Central memory CD8-positive, alpha-beta T cell (primary cell): ENCODE results near the gene HOXC9.

ENCODE experiments used
- ATAC-seq: fragments of 150-1000 bp; cut with Tn5 transposase; replicated peaks from 2 replicates; pipeline ENCODE4 v1.10.0; 2022; ENCODE audit warnings: mild to moderate bottlenecking, moderate FRiP score, moderate number of reproducible peaks; ENCODE audit not compliant: poor library complexity, severe bottlenecking; ENCODE audit errors: extremely low read depth
- DNase-seq, 2 donors: peaks; one replicate each; pipeline ENCODE4 v3.0.0; 2021; ENCODE audit warnings: low spot score in 2 of 2
- H3K27ac Mint-ChIP-seq: one replicate; pipeline ENCODE4 v1.8.0; 2022; ENCODE audit warnings: low read depth, mild to moderate bottlenecking, moderate library complexity, mixed read lengths
- H3K27me3 Mint-ChIP-seq: one replicate; pipeline ENCODE4 v1.8.0; 2022; ENCODE audit warnings: mixed read lengths
- H3K36me3 Mint-ChIP-seq: one replicate; pipeline ENCODE4 v1.8.0; 2022; ENCODE audit warnings: mild to moderate bottlenecking, moderate library complexity, mixed read lengths; ENCODE audit not compliant: insufficient read depth
- H3K4me1 Mint-ChIP-seq: one replicate; pipeline ENCODE4 v1.8.0; 2022; ENCODE audit warnings: mixed read lengths
- H3K4me3 Mint-ChIP-seq: one replicate; pipeline ENCODE4 v1.8.0; 2022; ENCODE audit warnings: mild to moderate bottlenecking, moderate library complexity, mixed read lengths
- H3K9me3 Mint-ChIP-seq: one replicate; pipeline ENCODE4 v1.8.0; 2022; ENCODE audit warnings: mixed read lengths

HOXC9 gene

GRCh38 chr12:54000116-54001114, at the start of gene HOXC9:
HOXC9 (plus strand) TSS chr12:54000161; CDS start chr12:54000189, 28 bp downstream.
- Mint-ChIP-seq H3K9me3 (no peaks in the 10 kb centered on the region), H3K27me3 (peaks cover 100% of the 10 kb centered on the region), H3K27ac (no peak within 1 kb of the TSS), H3K36me3 (peaks cover 13% of the 10 kb centered on the region), H3K4me1 (peaks cover 27% of the 10 kb centered on the region), H3K4me3 (peak within 1 kb of the TSS; percentile 61)
- ATAC-seq (no peak), DNase-seq (no peak)

- H3K27ac Mint-ChIP-seq: no peak overlapping the region
- no peaks in the 10 kb centered on the region for H3K9me3 Mint-ChIP-seq
- H3K36me3 Mint-ChIP-seq: peaks cover 31% of the 10 kb centered on the region
- ATAC-seq (no peak), DNase-seq (no peak)
- H3K4me1 Mint-ChIP-seq: peaks cover 14% of the 10 kb centered on the region
- H3K27me3 Mint-ChIP-seq: peaks cover 95% of the 10 kb centered on the region
- H3K4me3 Mint-ChIP-seq: no peak overlapping the region
Observed at GRCh38 chr12:53950437-53950773, 49.6 kb upstream of the HOXC9 start.

- peak overlapping the region; percentile 16 for H3K4me3 Mint-ChIP-seq
- H3K9me3 Mint-ChIP-seq: no peaks in the 10 kb centered on the region
Observed at GRCh38 chr12:53950789-53951576, 49.0 kb upstream of the HOXC9 start.

GRCh38 chr12:53951577-53952334, 48.2 kb upstream of the HOXC9 start:
- Mint-ChIP-seq H3K36me3 (peaks cover 37% of the 10 kb centered on the region), H3K9me3 (no peaks in the 10 kb centered on the region), H3K4me3 (peak overlapping the region; percentile 16), H3K4me1 (peaks cover 26% of the 10 kb centered on the region), H3K27me3 (peaks cover 95% of the 10 kb centered on the region), H3K27ac (peak overlapping the region; percentile 83)
- DNase-seq (no peak), ATAC-seq (no peak)

More at GRCh38 chr12:53950789-53951576, 49.0 kb upstream of the HOXC9 start:
- peaks cover 95% of the 10 kb centered on the region for H3K27me3 Mint-ChIP-seq
- ATAC-seq (no peak), DNase-seq (no peak)
- peaks cover 19% of the 10 kb centered on the region for H3K4me1 Mint-ChIP-seq
- H3K27ac Mint-ChIP-seq: peak overlapping the region; percentile 83
- peaks cover 35% of the 10 kb centered on the region for H3K36me3 Mint-ChIP-seq

- Mint-ChIP-seq H3K27me3 (peaks cover 95% of the 10 kb centered on the region), H3K36me3 (peaks cover 37% of the 10 kb centered on the region), H3K9me3 (no peaks in the 10 kb centered on the region), H3K27ac (peak overlapping the region; percentile 83), H3K4me1 (peaks cover 31% of the 10 kb centered on the region), H3K4me3 (peak overlapping the region; percentile 16)
- ATAC-seq (no peak), DNase-seq (no peak)
Observed at GRCh38 chr12:53952335-53952694, 47.6 kb upstream of the HOXC9 start.

- DNase-seq (no peak), ATAC-seq (no peak)
- Mint-ChIP-seq H3K27ac (peak overlapping the region; percentile 58), H3K4me3 (peak overlapping the region; percentile 16), H3K4me1 (peaks cover 31% of the 10 kb centered on the region), H3K27me3 (peaks cover 95% of the 10 kb centered on the region), H3K36me3 (peaks cover 37% of the 10 kb centered on the region), H3K9me3 (no peaks in the 10 kb centered on the region)
Observed at GRCh38 chr12:53952871-53953734, 46.9 kb upstream of the HOXC9 start.

GRCh38 chr12:53953831-53954693, 45.9 kb upstream of the HOXC9 start:
- Mint-ChIP-seq H3K4me3 (peak overlapping the region; percentile 16), H3K4me1 (peaks cover 31% of the 10 kb centered on the region), H3K9me3 (no peaks in the 10 kb centered on the region), H3K27me3 (peaks cover 95% of the 10 kb centered on the region), H3K36me3 (peaks cover 37% of the 10 kb centered on the region), H3K27ac (peak overlapping the region; percentile 58)
- ATAC-seq (no peak), DNase-seq (no peak)

- DNase-seq (no peak), ATAC-seq (no peak)
- Mint-ChIP-seq H3K4me3 (peak within 1 kb of the TSS; percentile 16), H3K9me3 (no peaks in the 10 kb centered on the region), H3K27me3 (peaks cover 95% of the 10 kb centered on the region), H3K36me3 (peaks cover 37% of the 10 kb centered on the region), H3K27ac (peak within 1 kb of the TSS; percentile 58), H3K4me1 (peaks cover 31% of the 10 kb centered on the region)
Observed at GRCh38 chr12:53954694-53955035, 45.3 kb upstream of the HOXC9 start, which contains the start of gene HOXC12. HOXC12 (plus strand) TSS chr12:53954903; CDS start chr12:53954930, 27 bp downstream.

- Mint-ChIP-seq H3K27ac (no peak overlapping the region), H3K27me3 (peaks cover 95% of the 10 kb centered on the region), H3K4me1 (peaks cover 36% of the 10 kb centered on the region), H3K36me3 (peaks cover 39% of the 10 kb centered on the region), H3K4me3 (peak overlapping the region; percentile 16), H3K9me3 (no peaks in the 10 kb centered on the region)
- DNase-seq (no peak), ATAC-seq (no peak)
Observed at GRCh38 chr12:53955036-53955775, 44.8 kb upstream of the HOXC9 start.

GRCh38 chr12:53955776-53956250, 44.1 kb upstream of the HOXC9 start:
- peaks cover 95% of the 10 kb centered on the region for H3K27me3 Mint-ChIP-seq
- peak overlapping the region; percentile 20 for H3K4me3 Mint-ChIP-seq
- H3K4me1 Mint-ChIP-seq: peaks cover 41% of the 10 kb centered on the region
- no peak overlapping the region for H3K27ac Mint-ChIP-seq
- peaks cover 37% of the 10 kb centered on the region for H3K36me3 Mint-ChIP-seq
- ATAC-seq (no peak), DNase-seq (no peak)
- H3K9me3 Mint-ChIP-seq: no peaks in the 10 kb centered on the region
